ENCODE measurements around the gene NDFIP2. TPM values are rescaled to one million over a fixed set of nuclear protein-coding genes. Genes with fewer than 3 reads are reported as not detected.

Gene NDFIP2
- total RNA-seq, 1 experiment from 2014 or later, result 31.0 TPM

- H3K4me1 ChIP-seq (ENCODE audit: insufficient read depth, low read length), result no peaks in the 10 kb centered on the region
- no peak overlapping the region for H3K27ac Mint-ChIP-seq
- H3K23me2 ChIP-seq (ENCODE audit: insufficient read length, low read depth, low read length, poor library complexity, severe bottlenecking), result no peaks in the 10 kb centered on the region
Observed at GRCh38 chr13:79468819-79469218, 12.1 kb upstream of the NDFIP2 start.

More at GRCh38 chr13:79468819-79469218, 12.1 kb upstream of the NDFIP2 start:
- H3K56ac ChIP-seq (ENCODE audit: insufficient read length, low read depth, low read length), result no peak overlapping the region
- H2AK5ac ChIP-seq (ENCODE audit: insufficient read length, low read length), result no peak overlapping the region
- Mint-ChIP-seq H3K4me1 (no peaks in the 10 kb centered on the region), H3K27me3 (ENCODE audit: low read depth) (no peaks in the 10 kb centered on the region; the same call in 1 of the 2 replicates), H3K4me3 (no peak overlapping the region), H3K36me3 (ENCODE audit: insufficient read depth in 1 of 3, low read depth in 3 of 3) (no peaks in the 10 kb centered on the region), H3K9me3 (no peaks in the 10 kb centered on the region)
- WGBS (ENCODE audit: extremely low coverage, insufficient read length, low lambda C conversion rate), result no CpG with 5 or more reads among the region's 3 CpGs
- H2BK20ac ChIP-seq (ENCODE audit: low read depth, low read length, poor library complexity, severe bottlenecking), result no peak overlapping the region
- H3K27ac ChIP-seq (ENCODE audit: insufficient read length, low read depth, low read length), result no peak overlapping the region
- no peak overlapping the region for H2BK120ac ChIP-seq (ENCODE audit: low read depth, low read length, poor library complexity, severe bottlenecking)
- no peaks in the 10 kb centered on the region for H3K79me1 ChIP-seq (ENCODE audit: insufficient read depth, low read depth, low read length, poor library complexity, severe bottlenecking)
- H3K79me2 ChIP-seq (ENCODE audit: insufficient read depth, low read length), result no peaks in the 10 kb centered on the region
- no peaks in the 10 kb centered on the region for H4K20me1 ChIP-seq (ENCODE audit: control insufficient read depth, insufficient read depth, insufficient read length)
- no peaks in the 10 kb centered on the region for H3K27me3 ChIP-seq (ENCODE audit: insufficient read depth, low read length)
- H3K23ac ChIP-seq (ENCODE audit: insufficient read length, low read depth, low read length), result no peak overlapping the region
- no peaks in the 10 kb centered on the region for H3K9me3 ChIP-seq (ENCODE audit: control insufficient read depth, low read depth, low read length)
- no peak overlapping the region for H3K4ac ChIP-seq (ENCODE audit: low read depth, low read length)
- H2BK15ac ChIP-seq (ENCODE audit: low read depth, low read length), result no peak overlapping the region
- H3T11ph ChIP-seq (ENCODE audit: low read length), result no peak overlapping the region
- no peak overlapping the region for H2AFZ ChIP-seq (ENCODE audit: low read length)
- no peak overlapping the region for H2BK5ac ChIP-seq (ENCODE audit: insufficient read length, low read length)
- H3K14ac ChIP-seq (ENCODE audit: insufficient read depth, low read length), result no peak overlapping the region
- no peak overlapping the region for H4K91ac ChIP-seq (ENCODE audit: insufficient read length, low read depth, low read length)
- no peak overlapping the region for H2BK12ac ChIP-seq (ENCODE audit: insufficient read length, low read depth, low read length)
- no peak overlapping the region for H4K5ac ChIP-seq (ENCODE audit: insufficient read length, low read depth, low read length)
- no peak overlapping the region for H3K4me2 ChIP-seq (ENCODE audit: insufficient read depth, insufficient read length, low read length)
- H3K9ac ChIP-seq (ENCODE audit: extremely low read depth, insufficient read length, low read length), result no peak overlapping the region
- DNase-seq, result no peak
- TF ChIP-seq, protein P1, sequence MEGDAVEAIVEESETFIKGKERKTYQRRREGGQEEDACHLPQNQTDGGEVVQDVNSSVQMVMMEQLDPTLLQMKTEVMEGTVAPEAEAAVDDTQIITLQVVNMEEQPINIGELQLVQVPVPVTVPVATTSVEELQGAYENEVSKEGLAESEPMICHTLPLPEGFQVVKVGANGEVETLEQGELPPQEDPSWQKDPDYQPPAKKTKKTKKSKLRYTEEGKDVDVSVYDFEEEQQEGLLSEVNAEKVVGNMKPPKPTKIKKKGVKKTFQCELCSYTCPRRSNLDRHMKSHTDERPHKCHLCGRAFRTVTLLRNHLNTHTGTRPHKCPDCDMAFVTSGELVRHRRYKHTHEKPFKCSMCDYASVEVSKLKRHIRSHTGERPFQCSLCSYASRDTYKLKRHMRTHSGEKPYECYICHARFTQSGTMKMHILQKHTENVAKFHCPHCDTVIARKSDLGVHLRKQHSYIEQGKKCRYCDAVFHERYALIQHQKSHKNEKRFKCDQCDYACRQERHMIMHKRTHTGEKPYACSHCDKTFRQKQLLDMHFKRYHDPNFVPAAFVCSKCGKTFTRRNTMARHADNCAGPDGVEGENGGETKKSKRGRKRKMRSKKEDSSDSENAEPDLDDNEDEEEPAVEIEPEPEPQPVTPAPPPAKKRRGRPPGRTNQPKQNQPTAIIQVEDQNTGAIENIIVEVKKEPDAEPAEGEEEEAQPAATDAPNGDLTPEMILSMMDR (conservative IDR thresholded peaks at IDR 0.05), result no peak
- no peak overlapping the region for H4K8ac ChIP-seq (replicated peaks; ENCODE audit: insufficient read length, low read depth, low read length)
- no peak overlapping the region for H3K18ac ChIP-seq (ENCODE audit: insufficient read length, low read depth, low read length)

Data from H9 (cell line).